GM10266 (cell line): Measurements from ENCODE around the gene FILIP1L.

Experiments
- DNase-seq: peaks from one replicate; pipeline ENCODE4 v3.0.0; 2012; ENCODE audit errors: extremely low spot score
- TF ChIP-seq, protein P1 (sequence below): IDR thresholded peaks from 2 replicates; pipeline ENCODE4 v1.5.1; 2012; ENCODE audit warnings: mild to moderate bottlenecking, low read depth; ENCODE audit not compliant: control insufficient read depth, insufficient read depth; ENCODE audit errors: missing control alignments

FILIP1L gene

DNA sequence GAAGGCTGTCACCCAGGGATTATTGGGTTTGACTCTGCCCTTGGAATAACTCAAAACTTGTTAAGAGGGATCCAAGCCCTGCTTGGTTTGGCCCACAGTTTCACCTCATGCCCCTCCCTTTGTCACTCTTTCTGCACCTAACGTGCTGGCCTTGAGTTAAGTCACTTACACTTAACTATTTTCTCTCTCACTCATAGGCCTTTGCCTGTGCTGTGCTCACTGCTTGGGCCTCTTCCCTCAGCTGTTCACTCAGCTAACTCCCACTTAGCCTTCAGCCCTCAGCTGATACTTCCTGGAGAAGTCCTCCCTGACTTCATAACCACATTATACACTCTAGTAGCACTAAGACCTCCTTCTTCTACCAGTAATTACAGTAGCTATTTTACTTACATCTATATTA lies 163.4 kb downstream of the FILIP1L start:
- TF ChIP-seq, protein P1, sequence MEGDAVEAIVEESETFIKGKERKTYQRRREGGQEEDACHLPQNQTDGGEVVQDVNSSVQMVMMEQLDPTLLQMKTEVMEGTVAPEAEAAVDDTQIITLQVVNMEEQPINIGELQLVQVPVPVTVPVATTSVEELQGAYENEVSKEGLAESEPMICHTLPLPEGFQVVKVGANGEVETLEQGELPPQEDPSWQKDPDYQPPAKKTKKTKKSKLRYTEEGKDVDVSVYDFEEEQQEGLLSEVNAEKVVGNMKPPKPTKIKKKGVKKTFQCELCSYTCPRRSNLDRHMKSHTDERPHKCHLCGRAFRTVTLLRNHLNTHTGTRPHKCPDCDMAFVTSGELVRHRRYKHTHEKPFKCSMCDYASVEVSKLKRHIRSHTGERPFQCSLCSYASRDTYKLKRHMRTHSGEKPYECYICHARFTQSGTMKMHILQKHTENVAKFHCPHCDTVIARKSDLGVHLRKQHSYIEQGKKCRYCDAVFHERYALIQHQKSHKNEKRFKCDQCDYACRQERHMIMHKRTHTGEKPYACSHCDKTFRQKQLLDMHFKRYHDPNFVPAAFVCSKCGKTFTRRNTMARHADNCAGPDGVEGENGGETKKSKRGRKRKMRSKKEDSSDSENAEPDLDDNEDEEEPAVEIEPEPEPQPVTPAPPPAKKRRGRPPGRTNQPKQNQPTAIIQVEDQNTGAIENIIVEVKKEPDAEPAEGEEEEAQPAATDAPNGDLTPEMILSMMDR: no peak
- DNase-seq: no peak

- TF ChIP-seq, protein P1: no peak
- DNase-seq: no peak
Observed at GRCh38 chr3:99949956-99950670, 164.2 kb downstream of the FILIP1L start.

- DNase-seq: no peak
- TF ChIP-seq, protein P1: no peak
Observed at GRCh38 chr3:99948467-99949089, 165.7 kb downstream of the FILIP1L start.

DNA sequence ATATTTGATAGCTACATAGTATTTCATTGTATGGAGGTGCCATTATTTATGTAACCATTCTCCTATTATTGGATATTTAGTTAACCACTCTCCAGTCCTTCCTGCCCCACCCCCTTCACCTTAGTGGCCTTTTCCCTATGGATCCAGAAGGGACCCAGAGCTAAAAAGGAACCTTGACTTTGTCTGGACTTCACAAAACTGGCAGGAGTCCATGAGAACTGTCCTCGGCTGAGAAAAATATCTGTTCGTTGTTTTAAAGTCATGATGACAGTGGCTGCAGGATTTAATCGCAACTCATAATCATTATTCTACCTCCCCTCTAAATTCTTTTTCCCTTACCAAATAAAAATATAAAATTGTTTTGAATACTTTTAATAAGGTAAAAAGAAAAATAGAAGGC lies 166.9 kb downstream of the FILIP1L start:
- DNase-seq: no peak
- TF ChIP-seq, protein P1: no peak

- TF ChIP-seq, protein P1: no peak
- no peak for DNase-seq
Observed at GRCh38 chr3:99945328-99945995, 168.8 kb downstream of the FILIP1L start.

DNA sequence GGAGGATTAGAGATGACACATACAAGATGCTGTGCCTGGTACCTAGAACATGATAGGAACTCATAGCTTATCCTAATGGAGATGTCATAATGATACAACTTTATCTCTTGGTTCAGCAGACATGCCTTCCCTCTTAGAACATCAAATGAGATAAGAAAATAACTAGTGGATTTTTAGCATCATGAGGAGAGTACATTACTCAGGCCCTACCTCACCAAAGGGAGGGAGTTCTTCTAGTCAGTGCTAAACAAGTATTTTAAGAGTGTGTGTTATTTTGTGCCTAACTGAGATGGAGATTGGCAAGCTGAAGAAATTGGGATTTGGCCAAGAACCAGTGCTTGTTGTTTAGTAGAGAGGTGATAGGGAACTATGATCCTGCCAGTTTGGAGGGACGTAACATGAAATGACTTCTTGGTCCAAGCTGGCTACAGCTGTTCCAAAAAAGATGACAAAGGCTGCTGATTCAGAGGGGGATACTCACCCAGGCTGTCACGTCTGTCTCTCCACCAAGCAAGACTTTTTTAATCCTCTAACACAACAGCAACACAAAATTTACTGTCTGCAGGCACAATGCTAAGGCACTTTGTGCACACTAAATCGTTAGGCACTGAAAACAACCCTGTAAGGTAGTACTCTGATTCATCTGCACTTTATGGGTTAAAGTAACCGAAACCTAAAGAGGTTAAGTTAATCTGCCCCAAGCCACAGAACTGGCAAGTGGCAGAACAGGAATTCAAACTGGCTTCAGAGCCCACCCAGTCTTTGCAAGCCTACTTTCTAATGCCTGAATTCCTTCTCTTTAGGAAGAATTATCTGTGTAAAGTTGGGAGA lies 170.2 kb downstream of the FILIP1L start:
- DNase-seq: no peak
- TF ChIP-seq, protein P1: no peak
